BLaER1 (cell line): Measurements from ENCODE around the gene DLG2.

Source experiments
- H3K27ac ChIP-seq: shearing (Covaris generic); formaldehyde crosslinking; 2 replicates; pipeline ENCODE4 v1.8.1; 2022
- H3K27me3 ChIP-seq: shearing (Covaris generic); formaldehyde crosslinking; 2 replicates; pipeline ENCODE4 v1.8.1; 2022
- H3K36me3 ChIP-seq: shearing (Covaris generic); formaldehyde crosslinking; 2 replicates; pipeline ENCODE4 v1.8.1; 2022
- H3K4me1 ChIP-seq: shearing (Covaris generic); formaldehyde crosslinking; 2 replicates; pipeline ENCODE4 v1.8.1; 2022
- H3K4me2 ChIP-seq: shearing (Covaris generic); formaldehyde crosslinking; 2 replicates; pipeline ENCODE4 v1.8.1; 2022
- H3K4me3 ChIP-seq: shearing (Covaris generic); formaldehyde crosslinking; 2 replicates; pipeline ENCODE4 v1.8.1; 2022
- H3K9ac ChIP-seq: shearing (Covaris generic); formaldehyde crosslinking; 2 replicates; pipeline ENCODE4 v1.8.1; 2022
- H3K9me3 ChIP-seq: shearing (Covaris generic); formaldehyde crosslinking; 2 replicates; pipeline ENCODE4 v1.8.1; 2022
- H4K20me1 ChIP-seq: shearing (Covaris generic); formaldehyde crosslinking; 2 replicates; pipeline ENCODE4 v1.8.1; 2022
- Cebpa-rat ChIP-seq: shearing (Covaris generic); IDR thresholded peaks from 2 replicates; pipeline ENCODE4 v1.8.1; 2022

Gene DLG2

DNA sequence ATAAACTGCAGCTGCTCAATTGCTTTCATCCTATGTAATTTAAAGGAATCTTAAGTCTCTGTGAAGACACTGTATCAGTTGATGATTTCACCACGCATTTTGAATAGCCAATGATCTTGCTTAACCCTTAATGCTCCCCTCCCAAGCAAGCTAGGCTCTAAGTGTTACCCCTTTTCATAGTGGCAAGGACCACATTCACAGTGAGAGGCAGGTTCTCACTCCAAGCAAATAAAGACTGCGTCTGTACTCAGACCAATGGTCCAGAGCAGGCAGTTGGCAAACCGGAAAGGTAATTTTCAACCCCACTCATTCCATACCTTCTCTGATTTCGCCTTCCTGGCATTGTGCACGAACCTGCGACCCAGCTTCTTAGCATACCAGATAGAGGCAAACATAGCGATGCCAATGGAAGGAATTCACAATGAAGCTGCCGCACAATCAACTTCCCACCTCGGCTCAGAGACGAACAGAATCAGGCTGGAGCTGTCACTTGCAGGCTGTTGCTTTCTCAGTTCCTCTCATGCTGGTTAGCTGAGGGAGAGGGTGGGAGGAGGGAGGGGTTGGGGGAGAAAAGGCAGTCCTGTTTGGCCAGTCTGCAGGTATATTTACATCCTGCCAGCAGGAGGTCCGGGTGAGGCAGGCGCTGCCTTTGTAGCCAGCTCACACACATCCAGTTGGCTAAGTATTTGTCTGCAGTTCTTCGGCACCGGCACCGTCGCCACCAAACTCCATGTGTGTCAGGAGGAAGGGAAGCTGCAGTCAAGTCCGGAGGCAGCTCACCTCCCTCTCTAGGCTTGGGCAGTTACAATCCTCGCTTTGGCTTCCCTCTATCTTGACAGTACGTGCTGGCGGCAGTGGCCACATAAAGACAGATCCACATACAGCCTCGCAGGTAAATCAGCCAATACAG, 1189.8 kb downstream of the DLG2 start:
- H3K9me3 ChIP-seq = no peaks in the 10 kb centered on the region

DNA sequence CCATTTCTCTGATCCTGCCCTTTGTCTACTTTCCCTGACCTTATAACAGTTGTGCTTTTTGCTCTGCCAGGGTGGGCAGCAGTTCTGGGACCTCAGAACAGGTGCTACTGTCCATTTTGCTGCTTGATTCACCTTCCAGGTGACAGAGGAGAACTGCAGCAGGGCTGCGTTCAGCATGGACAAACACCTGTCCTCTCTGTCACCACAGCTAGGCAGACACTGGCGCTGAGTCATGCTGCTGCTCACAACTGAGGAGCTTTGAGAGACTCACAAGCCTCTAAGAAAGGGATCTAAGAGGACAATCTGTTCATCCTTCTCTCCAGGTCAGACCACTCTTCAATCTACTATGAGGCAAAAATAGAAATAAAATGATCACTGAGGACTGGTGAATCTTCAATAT, 1196.5 kb downstream of the DLG2 start:
- Histone ChIP-seq H3K27me3 (no peaks in the 10 kb centered on the region), H3K9ac (no peak overlapping the region), H3K4me1 (no peaks in the 10 kb centered on the region), H3K27ac (no peak overlapping the region), H4K20me1 (no peaks in the 10 kb centered on the region), H3K36me3 (no peaks in the 10 kb centered on the region), H3K4me2 (no peak overlapping the region), H3K9me3 (no peaks in the 10 kb centered on the region), H3K4me3 (no peak overlapping the region)
- no peak for TF ChIP-seq Cebpa-rat

More for the DNA sequence above, 1189.8 kb downstream of the DLG2 start:
- Histone ChIP-seq H3K4me2 (no peak overlapping the region), H3K9ac (no peak overlapping the region), H3K27ac (no peak overlapping the region), H3K36me3 (no peaks in the 10 kb centered on the region), H4K20me1 (no peaks in the 10 kb centered on the region), H3K4me1 (no peaks in the 10 kb centered on the region), H3K27me3 (no peaks in the 10 kb centered on the region), H3K4me3 (no peak overlapping the region)
- TF ChIP-seq Cebpa-rat = no peak

DNA sequence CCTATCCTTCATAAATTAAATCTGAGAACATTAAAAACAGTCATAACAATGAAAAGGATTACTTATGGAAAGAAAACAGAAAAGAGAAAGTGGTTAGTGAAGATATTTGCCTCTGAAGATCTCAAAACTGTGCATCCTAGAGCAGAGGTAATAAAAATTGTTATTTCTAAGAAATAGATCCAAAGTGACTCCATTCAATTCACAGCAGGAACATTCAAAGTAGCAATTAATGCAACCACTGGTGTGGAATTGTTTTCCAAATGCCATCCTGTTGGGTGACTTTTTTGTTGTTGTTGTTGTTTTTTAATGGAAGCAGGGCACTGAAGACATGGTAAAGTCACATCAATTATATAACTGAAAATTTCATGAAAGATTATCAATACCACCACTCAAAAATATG, 1201.5 kb downstream of the DLG2 start:
- Histone ChIP-seq H3K4me2 (no peak overlapping the region), H3K36me3 (no peaks in the 10 kb centered on the region), H3K9me3 (no peaks in the 10 kb centered on the region), H3K4me3 (no peak overlapping the region), H4K20me1 (no peaks in the 10 kb centered on the region), H3K27me3 (no peaks in the 10 kb centered on the region), H3K9ac (no peak overlapping the region), H3K27ac (no peak overlapping the region), H3K4me1 (no peaks in the 10 kb centered on the region)
- TF ChIP-seq Cebpa-rat = no peak

DNA sequence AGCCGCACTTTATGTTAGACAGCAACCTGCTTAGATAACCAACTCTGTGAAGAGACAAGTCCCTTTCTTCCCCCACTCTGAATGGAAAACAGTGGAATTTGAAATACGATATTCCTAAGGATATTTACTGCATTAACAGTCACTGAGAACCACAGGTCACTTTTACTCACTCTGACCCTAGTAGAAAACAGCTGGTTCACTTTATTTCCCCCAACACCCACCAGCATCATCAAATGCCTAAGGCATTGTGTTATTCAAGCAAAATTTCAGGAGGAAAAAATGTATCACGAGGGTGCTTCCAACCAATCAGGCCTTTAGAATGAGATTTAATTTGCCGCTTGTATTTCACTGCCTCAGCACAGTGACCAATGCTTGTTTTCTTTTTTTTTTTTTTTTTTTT, 1206.9 kb downstream of the DLG2 start:
- H3K9me3 ChIP-seq = no peaks in the 10 kb centered on the region
- H3K27ac ChIP-seq = no peak overlapping the region
- no peak overlapping the region for H3K9ac ChIP-seq
- H3K27me3 ChIP-seq = no peaks in the 10 kb centered on the region
- H3K4me3 ChIP-seq = no peak overlapping the region
- no peaks in the 10 kb centered on the region for H4K20me1 ChIP-seq
- H3K4me1 ChIP-seq = no peaks in the 10 kb centered on the region
- H3K4me2 ChIP-seq = no peak overlapping the region
- no peak for TF ChIP-seq Cebpa-rat
- H3K36me3 ChIP-seq = no peaks in the 10 kb centered on the region

DNA sequence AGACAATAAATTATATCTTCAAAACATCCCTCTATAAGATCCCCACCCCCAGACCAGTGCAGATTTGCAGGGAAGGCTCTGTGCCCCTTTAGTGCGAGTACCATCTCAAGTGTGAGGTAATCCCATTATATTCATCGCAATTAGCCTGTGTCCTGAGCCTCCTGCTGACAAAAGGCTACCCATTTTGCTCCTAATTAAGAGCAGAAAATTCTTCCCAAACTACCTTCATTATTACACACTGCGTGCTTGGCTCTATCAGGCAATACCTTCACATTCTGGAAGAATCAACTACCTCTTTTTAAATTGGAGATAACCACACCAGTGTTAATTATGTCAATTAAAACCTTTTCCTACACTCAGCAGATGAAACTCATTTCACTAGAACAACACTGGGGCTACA, 1207.5 kb downstream of the DLG2 start:
- Histone ChIP-seq H3K27me3 (no peaks in the 10 kb centered on the region), H3K4me3 (no peak overlapping the region), H4K20me1 (no peaks in the 10 kb centered on the region), H3K36me3 (no peaks in the 10 kb centered on the region), H3K9ac (no peak overlapping the region), H3K4me1 (no peaks in the 10 kb centered on the region), H3K27ac (no peak overlapping the region), H3K9me3 (no peaks in the 10 kb centered on the region), H3K4me2 (no peak overlapping the region)
- no peak for TF ChIP-seq Cebpa-rat

DNA sequence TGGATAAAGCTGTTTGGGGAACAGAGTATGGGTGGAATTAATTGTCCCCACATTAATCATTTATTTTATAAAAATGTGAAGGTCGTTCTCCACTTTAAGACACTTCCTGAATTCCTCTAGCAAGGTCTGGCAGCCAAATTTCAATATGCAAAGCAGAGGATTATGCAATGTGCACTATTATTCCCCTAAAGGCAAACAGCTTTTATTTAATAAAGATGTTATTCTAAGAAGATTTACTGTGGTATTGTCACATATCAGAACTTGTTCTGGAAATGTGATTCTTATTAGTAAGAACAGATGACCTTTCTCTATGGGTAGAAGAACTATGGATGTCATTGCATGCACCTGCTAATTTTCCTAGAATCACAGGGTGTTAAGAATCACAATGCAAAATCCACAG, 1212.2 kb downstream of the DLG2 start:
- no peaks in the 10 kb centered on the region for H3K9me3 ChIP-seq
- no peaks in the 10 kb centered on the region for H3K4me1 ChIP-seq
- H3K27ac ChIP-seq = no peak overlapping the region
- H4K20me1 ChIP-seq = no peaks in the 10 kb centered on the region
- no peak overlapping the region for H3K9ac ChIP-seq
- H3K4me2 ChIP-seq = no peak overlapping the region
- H3K27me3 ChIP-seq = no peaks in the 10 kb centered on the region
- TF ChIP-seq Cebpa-rat = no peak
- H3K36me3 ChIP-seq = no peaks in the 10 kb centered on the region
- H3K4me3 ChIP-seq = no peak overlapping the region

DNA sequence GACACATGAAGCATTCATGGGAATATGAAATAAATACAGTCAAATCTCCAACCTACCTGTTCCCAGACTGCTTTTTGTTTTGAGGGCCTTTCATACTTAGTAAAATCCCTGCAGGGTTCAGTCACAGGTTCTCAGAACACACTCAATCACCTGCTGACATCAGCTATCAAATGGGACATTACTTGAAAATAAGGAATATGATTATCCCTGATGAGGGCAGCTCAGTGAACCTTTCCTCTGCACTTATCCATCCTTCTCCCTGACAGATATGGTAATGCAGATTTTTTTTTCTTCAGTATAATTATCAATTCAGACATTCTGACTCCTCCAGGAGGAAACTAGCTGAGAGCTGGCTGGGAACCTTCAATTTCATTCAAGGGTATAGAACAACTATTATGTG, 1213.6 kb downstream of the DLG2 start:
- Histone ChIP-seq H3K4me1 (no peaks in the 10 kb centered on the region), H3K4me3 (no peak overlapping the region), H3K9me3 (no peaks in the 10 kb centered on the region), H3K36me3 (no peaks in the 10 kb centered on the region), H3K27ac (no peak overlapping the region), H4K20me1 (no peaks in the 10 kb centered on the region), H3K4me2 (no peak overlapping the region), H3K9ac (no peak overlapping the region), H3K27me3 (no peaks in the 10 kb centered on the region)
- no peak for TF ChIP-seq Cebpa-rat

DNA sequence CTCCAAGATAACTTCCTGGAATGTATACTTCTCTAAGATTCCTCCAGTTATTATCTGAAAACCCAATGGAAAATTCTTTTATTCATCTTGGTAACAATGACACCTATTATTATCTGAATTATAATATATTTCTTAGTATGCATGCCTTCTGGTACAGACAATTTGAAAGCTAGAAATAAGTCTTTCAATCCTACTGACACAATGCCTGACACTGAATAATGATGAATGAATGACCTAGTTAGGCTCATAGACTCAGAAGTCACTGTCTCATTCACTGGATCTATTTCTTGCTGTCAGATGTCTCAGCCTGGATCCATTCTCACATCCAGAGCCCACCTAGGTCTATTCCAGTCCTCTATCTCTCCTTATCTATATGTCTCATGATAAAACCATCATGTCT, 1214.3 kb downstream of the DLG2 start:
- no peaks in the 10 kb centered on the region for H3K4me1 ChIP-seq
- no peaks in the 10 kb centered on the region for H3K36me3 ChIP-seq
- H3K4me3 ChIP-seq = no peak overlapping the region
- no peak overlapping the region for H3K27ac ChIP-seq
- no peaks in the 10 kb centered on the region for H4K20me1 ChIP-seq
- H3K4me2 ChIP-seq = no peak overlapping the region
- no peak overlapping the region for H3K9ac ChIP-seq
- TF ChIP-seq Cebpa-rat = no peak
- H3K27me3 ChIP-seq = no peaks in the 10 kb centered on the region
- H3K9me3 ChIP-seq = no peaks in the 10 kb centered on the region

DNA sequence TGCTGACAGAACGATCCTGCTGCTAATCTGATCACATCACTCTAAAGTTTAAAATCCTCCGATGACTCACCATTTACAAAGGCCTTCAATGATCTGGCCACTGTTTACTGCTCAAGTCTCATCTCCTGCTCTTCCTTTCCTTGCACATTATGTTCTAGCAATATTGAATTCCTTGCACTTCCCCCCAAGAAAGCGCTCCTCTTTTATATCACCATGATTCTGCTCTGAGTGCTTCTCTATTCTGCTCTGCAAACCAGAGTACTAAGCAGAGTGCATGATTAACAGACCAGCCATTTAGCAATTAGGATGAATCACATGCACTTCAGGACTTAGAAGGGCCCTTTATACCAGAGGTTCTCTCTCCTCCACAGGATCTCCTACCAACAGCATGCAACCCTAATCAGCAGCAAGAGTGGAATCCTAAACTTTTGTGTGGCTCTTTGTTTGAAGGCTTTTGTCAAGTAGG, 1218.2 kb downstream of the DLG2 start:
- TF ChIP-seq Cebpa-rat = no peak

DNA sequence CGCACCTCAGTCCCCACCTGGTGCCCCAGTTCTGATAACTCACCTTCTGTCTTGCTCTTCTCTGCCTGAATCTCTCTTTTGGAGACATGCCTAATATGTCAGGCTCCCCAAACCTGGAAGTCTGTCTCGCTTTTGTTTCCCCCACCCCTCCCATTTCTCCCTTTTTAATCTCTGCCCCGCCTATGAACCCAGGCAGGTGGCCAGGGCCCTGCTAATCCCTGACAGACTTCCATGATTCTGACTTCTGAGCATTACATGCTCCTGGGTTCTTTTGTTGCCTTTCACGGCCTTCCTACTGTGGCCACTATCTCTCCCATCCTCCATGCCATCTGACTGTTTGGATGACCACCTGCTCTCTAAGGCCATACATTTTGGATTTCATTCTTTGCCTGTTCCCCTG, 1220.1 kb downstream of the DLG2 start:
- no peaks in the 10 kb centered on the region for H3K9me3 ChIP-seq
- H3K27ac ChIP-seq = no peak overlapping the region
- H4K20me1 ChIP-seq = no peaks in the 10 kb centered on the region
- TF ChIP-seq Cebpa-rat = no peak
- H3K4me3 ChIP-seq = no peak overlapping the region
- H3K4me2 ChIP-seq = no peak overlapping the region
- no peaks in the 10 kb centered on the region for H3K4me1 ChIP-seq
- no peaks in the 10 kb centered on the region for H3K36me3 ChIP-seq
- no peak overlapping the region for H3K9ac ChIP-seq
- no peaks in the 10 kb centered on the region for H3K27me3 ChIP-seq

More for the DNA sequence above, 1218.2 kb downstream of the DLG2 start:
- Histone ChIP-seq H3K4me3 (no peak overlapping the region), H3K4me2 (no peak overlapping the region), H3K4me1 (no peaks in the 10 kb centered on the region), H3K27ac (no peak overlapping the region), H3K27me3 (no peaks in the 10 kb centered on the region), H3K9ac (no peak overlapping the region), H3K36me3 (no peaks in the 10 kb centered on the region), H3K9me3 (no peaks in the 10 kb centered on the region), H4K20me1 (no peaks in the 10 kb centered on the region)
